Karpas-422 (cell line): ENCODE data around the gene TMEM169. TPM values are rescaled to one million over a fixed set of nuclear protein-coding genes. Genes with fewer than 3 reads are reported as not detected.

Source experiments
- DNase-seq: peaks from one replicate; pipeline ENCODE4 v3.0.0-alpha.2; 2015
- H2AFZ ChIP-seq: fragments of 200-600 bp; sonication (generic); 2 replicates; pipeline ENCODE4 v1.6.1; 2014; ENCODE audit warnings: antibody characterized with exemption, low read length, mixed read lengths
- H3K27ac ChIP-seq: fragments of 200-600 bp; sonication (generic); 2 replicates; pipeline ENCODE4 v1.5.1; 2014; ENCODE audit warnings: mild to moderate bottlenecking, low read length, moderate library complexity
- H3K27me3 ChIP-seq: fragments of 200-600 bp; sonication (generic); 2 replicates; pipeline ENCODE4 v1.6.1; 2014; ENCODE audit warnings: low read length, mixed read lengths
- H3K36me3 ChIP-seq: fragments of 200-600 bp; sonication (generic); 2 replicates; pipeline ENCODE4 v1.6.1; 2014; ENCODE audit warnings: low read length, mixed read lengths; ENCODE audit not compliant: insufficient read depth
- H3K4me1 ChIP-seq: fragments of 200-600 bp; sonication (generic); 2 replicates; pipeline ENCODE4 v1.6.1; 2014; ENCODE audit warnings: mild to moderate bottlenecking, low read length, mixed read lengths
- H3K4me2 ChIP-seq: fragments of 200-600 bp; sonication (generic); 2 replicates; pipeline ENCODE4 v1.6.1; 2014; ENCODE audit warnings: low read length, low read depth, mild to moderate bottlenecking; ENCODE audit not compliant: poor library complexity, severe bottlenecking
- H3K4me3 ChIP-seq: fragments of 200-600 bp; sonication (generic); 2 replicates; pipeline ENCODE4 v1.5.1; 2014; ENCODE audit warnings: mild to moderate bottlenecking, antibody characterized with exemption, low read length, mixed read lengths
- H3K79me2 ChIP-seq: fragments of 200-600 bp; sonication (generic); 2 replicates; pipeline ENCODE4 v1.6.1; 2014; ENCODE audit warnings: mild to moderate bottlenecking, low read length, mixed read lengths
- H3K9ac ChIP-seq: fragments of 200-600 bp; sonication (generic); 2 replicates; pipeline ENCODE4 v1.6.0; 2014; ENCODE audit warnings: low read length
- H3K9me2 ChIP-seq: fragments of 200-600 bp; sonication (generic), shearing (Covaris generic); replicated peaks from 2 replicates; pipeline ENCODE4 v1.6.0; 2014; ENCODE audit warnings: mild to moderate bottlenecking, low read length, moderate library complexity; ENCODE audit not compliant: insufficient read depth
- H3K9me3 ChIP-seq: fragments of 300-700, 200-600 bp; sonication (generic); 2 replicates; pipeline ENCODE4 v1.6.1; 2014; ENCODE audit warnings: low read length, mixed read lengths
- H4K20me1 ChIP-seq: fragments of 200-600 bp; sonication (generic); 2 replicates; pipeline ENCODE4 v1.6.1; 2014; ENCODE audit warnings: mild to moderate bottlenecking, antibody characterized with exemption, low read length, low read depth; ENCODE audit not compliant: insufficient read depth
- total RNA-seq: library from RNA; depleted of rRNA; stranded (reverse); fragments of >200 nt; shearing (Covaris generic); gene quantifications from 2 replicates; pipeline ENCODE4 v1.2.3, GENCODE V29; 2014; ENCODE audit warnings: low replicate concordance; rRNA removed

Gene TMEM169
- total RNA-seq, 1 experiment from 2014 or later: not detected

DNA sequence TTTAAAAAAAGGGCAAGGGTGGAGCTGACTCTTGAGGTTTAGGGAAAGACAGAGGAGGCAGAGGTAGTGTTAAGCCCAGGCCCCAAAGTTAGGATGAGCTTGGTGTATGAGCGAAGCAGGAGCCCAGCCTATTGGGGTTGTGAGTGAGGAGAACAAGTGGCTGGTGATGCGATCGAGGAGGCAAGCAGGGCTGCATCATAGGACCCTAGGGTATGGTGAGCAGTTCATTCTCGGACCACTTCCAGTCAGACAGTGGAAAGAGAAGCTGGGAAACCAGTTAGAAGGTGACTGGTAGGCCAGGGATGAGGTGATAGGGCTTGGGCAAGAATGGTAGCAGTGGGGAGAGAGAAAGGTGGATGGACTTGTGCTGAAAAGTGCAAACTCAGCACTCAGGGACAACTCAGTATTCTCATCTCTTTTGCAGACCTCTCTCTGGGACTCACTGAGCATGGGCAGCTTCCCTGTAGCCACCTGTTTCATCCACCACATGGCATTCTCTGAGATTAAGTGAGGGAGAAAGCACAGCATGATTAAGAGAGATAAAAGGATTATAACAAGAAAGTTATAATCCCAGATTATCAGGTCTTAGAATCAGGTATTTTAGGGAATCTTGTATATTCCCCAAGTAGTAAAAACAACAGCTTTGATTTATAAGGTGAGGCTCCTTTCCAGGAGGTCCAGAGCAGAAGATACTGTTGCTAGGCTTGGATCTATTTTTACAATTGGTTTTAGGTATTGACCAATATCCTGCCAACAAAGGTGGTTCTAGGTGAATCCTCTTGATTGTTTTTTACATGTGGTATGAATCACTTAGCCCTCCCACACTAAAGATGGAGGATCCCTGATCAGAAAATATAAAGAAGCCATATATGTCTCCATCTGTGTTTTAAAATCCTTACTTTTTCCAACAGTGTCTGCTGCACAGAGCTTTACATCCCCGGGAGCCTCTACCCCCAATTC is 65.7 kb downstream of the TMEM169 start:
- H3K9me3 ChIP-seq: no peaks in the 10 kb centered on the region

GRCh38 chr2:216148983-216149382 is 67.3 kb downstream of the TMEM169 start:
- DNase-seq: no peak
- Histone ChIP-seq H3K9me3 (no peaks in the 10 kb centered on the region), H3K27me3 (no peaks in the 10 kb centered on the region), H3K27ac (no peak overlapping the region), H3K9ac (no peak overlapping the region), H3K79me2 (peaks cover 97% of the 10 kb centered on the region), H3K36me3 (peaks cover 86% of the 10 kb centered on the region), H4K20me1 (peaks cover 17% of the 10 kb centered on the region; the same call in 1 of the 2 replicates), H3K4me1 (no peaks in the 10 kb centered on the region), H3K9me2 (no peaks in the 10 kb centered on the region), H3K4me3 (no peak overlapping the region), H2AFZ (no peak overlapping the region), H3K4me2 (no peak overlapping the region)

More for the DNA sequence above, 65.7 kb downstream of the TMEM169 start:
- H2AFZ ChIP-seq: no peak overlapping the region
- H3K36me3 ChIP-seq: peaks cover 85% of the 10 kb centered on the region
- peaks cover 17% of the 10 kb centered on the region; the same call in 1 of the 2 replicates for H4K20me1 ChIP-seq
- no peaks in the 10 kb centered on the region for H3K4me1 ChIP-seq
- no peak overlapping the region for H3K27ac ChIP-seq
- no peak overlapping the region for H3K4me2 ChIP-seq
- H3K79me2 ChIP-seq: peaks cover 91% of the 10 kb centered on the region
- H3K4me3 ChIP-seq: no peak overlapping the region
- no peak for DNase-seq
- H3K27me3 ChIP-seq: no peaks in the 10 kb centered on the region
- no peak overlapping the region for H3K9ac ChIP-seq
- no peaks in the 10 kb centered on the region for H3K9me2 ChIP-seq

GRCh38 chr2:216149741-216150140 is 68.0 kb downstream of the TMEM169 start:
- H3K27me3 ChIP-seq: no peaks in the 10 kb centered on the region
- no peak overlapping the region for H3K27ac ChIP-seq
- peaks cover 97% of the 10 kb centered on the region for H3K79me2 ChIP-seq
- no peaks in the 10 kb centered on the region for H3K9me2 ChIP-seq
- no peak overlapping the region for H3K4me3 ChIP-seq
- DNase-seq: no peak
- H3K36me3 ChIP-seq: peaks cover 86% of the 10 kb centered on the region
- H4K20me1 ChIP-seq: peaks cover 17% of the 10 kb centered on the region; the same call in 1 of the 2 replicates
- H3K4me2 ChIP-seq: no peak overlapping the region
- no peak overlapping the region for H2AFZ ChIP-seq
- H3K4me1 ChIP-seq: no peaks in the 10 kb centered on the region
- no peaks in the 10 kb centered on the region for H3K9me3 ChIP-seq
- H3K9ac ChIP-seq: no peak overlapping the region

GRCh38 chr2:216151313-216152025 is 69.8 kb downstream of the TMEM169 start:
- H3K36me3 ChIP-seq: peaks cover 83% of the 10 kb centered on the region
- H3K4me2 ChIP-seq: no peak overlapping the region
- no peaks in the 10 kb centered on the region for H3K4me1 ChIP-seq
- peaks cover 17% of the 10 kb centered on the region; the same call in 1 of the 2 replicates for H4K20me1 ChIP-seq
- no peak overlapping the region for H3K27ac ChIP-seq
- no peak overlapping the region for H3K4me3 ChIP-seq
- no peaks in the 10 kb centered on the region for H3K27me3 ChIP-seq
- H3K79me2 ChIP-seq: peaks cover 94% of the 10 kb centered on the region
- no peak overlapping the region for H3K9ac ChIP-seq
- H2AFZ ChIP-seq: no peak overlapping the region
- DNase-seq: no peak
- no peaks in the 10 kb centered on the region for H3K9me2 ChIP-seq
- H3K9me3 ChIP-seq: no peaks in the 10 kb centered on the region

Other genes starting within 250 kb of the TMEM169 start
- gene MREG, start 68.4 kb upstream of the TMEM169 start, total RNA-seq: 0.11 and 0.15 TPM in 2 replicates
- 0.30 and 0.72 TPM in 2 replicates for gene PECR, start 110 bp upstream of the TMEM169 start, total RNA-seq
- gene XRCC5, start 27.4 kb downstream of the TMEM169 start, total RNA-seq: 102 and 107 TPM in 2 replicates